ENCODE data around the gene FAM219B. TPM values are rescaled to one million over a fixed set of nuclear protein-coding genes. Genes with fewer than 3 reads are reported as not detected.

Gene FAM219B
- total RNA-seq, 1 donor from 2014 or later: 108 TPM

DNA sequence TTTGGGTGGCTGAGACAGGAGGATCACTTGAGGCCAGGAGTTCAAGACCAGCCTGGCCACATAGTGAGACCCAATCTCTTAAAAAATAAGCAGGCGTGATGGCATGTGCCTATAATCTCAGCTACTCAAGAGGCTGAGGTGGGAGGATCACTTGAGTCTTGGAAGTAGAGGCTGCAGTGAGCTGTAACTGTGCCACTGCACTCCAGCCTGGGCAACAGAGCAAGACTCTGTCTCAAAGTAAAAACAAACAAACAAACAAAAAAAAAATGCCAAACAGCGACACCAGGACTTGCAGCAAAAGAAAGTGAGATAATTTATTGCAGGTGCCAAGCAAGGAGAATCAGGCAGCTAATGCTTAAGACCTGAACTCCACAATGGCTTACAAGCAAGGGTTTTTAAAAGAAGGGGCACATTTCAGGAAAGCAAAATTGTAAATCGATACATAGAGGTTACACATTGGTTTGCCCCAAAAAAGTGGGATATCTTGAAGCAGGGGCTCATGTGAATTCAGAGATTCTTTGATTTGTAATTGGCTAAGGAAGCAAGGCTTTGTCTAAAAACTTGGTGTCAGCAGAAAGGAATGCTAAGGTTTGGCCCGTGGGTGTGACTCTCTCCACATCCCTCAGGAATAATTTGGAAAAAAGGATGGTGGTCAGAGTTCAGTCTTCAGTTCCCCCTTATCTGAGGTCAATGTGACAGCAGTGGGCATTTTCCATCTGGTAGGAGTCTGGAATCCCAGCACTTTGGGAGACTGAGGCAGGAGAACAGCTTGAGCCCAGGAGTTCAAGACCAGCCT lies 22.0 kb downstream of the FAM219B start:
- no peaks in the 10 kb centered on the region for H3K36me3 ChIP-seq
- TF ChIP-seq, protein P1, sequence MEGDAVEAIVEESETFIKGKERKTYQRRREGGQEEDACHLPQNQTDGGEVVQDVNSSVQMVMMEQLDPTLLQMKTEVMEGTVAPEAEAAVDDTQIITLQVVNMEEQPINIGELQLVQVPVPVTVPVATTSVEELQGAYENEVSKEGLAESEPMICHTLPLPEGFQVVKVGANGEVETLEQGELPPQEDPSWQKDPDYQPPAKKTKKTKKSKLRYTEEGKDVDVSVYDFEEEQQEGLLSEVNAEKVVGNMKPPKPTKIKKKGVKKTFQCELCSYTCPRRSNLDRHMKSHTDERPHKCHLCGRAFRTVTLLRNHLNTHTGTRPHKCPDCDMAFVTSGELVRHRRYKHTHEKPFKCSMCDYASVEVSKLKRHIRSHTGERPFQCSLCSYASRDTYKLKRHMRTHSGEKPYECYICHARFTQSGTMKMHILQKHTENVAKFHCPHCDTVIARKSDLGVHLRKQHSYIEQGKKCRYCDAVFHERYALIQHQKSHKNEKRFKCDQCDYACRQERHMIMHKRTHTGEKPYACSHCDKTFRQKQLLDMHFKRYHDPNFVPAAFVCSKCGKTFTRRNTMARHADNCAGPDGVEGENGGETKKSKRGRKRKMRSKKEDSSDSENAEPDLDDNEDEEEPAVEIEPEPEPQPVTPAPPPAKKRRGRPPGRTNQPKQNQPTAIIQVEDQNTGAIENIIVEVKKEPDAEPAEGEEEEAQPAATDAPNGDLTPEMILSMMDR (IDR thresholded peaks at IDR 0.05; ENCODE audit: borderline replicate concordance): no peak
- intact Hi-C loops (cut with micrococcal nuclease): no loop called here
- H3K4me3 ChIP-seq: no peak overlapping the region
- DNase-seq: no peak
- no peaks in the 10 kb centered on the region for H3K27me3 ChIP-seq (ENCODE audit: low read depth)
- H3K9me3 ChIP-seq (replicated peaks): peaks cover 7% of the 10 kb centered on the region
- H3K27ac ChIP-seq (replicated peaks): no peak overlapping the region
- H3K4me1 ChIP-seq: peaks cover 12% of the 10 kb centered on the region

- no peak overlapping the region for H3K27ac ChIP-seq (replicated peaks)
- intact Hi-C loops (cut with micrococcal nuclease): no loop called here
- H3K4me3 ChIP-seq: no peak overlapping the region
- TF ChIP-seq, protein P1 (IDR thresholded peaks at IDR 0.05; ENCODE audit: borderline replicate concordance): no peak
- H3K4me1 ChIP-seq: no peaks in the 10 kb centered on the region
- no peak for DNase-seq
- H3K36me3 ChIP-seq: no peaks in the 10 kb centered on the region
- H3K27me3 ChIP-seq (ENCODE audit: low read depth): no peaks in the 10 kb centered on the region
- peaks cover 7% of the 10 kb centered on the region for H3K9me3 ChIP-seq (replicated peaks)
Observed at GRCh38 chr15:74882528-74882927, 24.1 kb downstream of the FAM219B start.

- intact Hi-C loops (cut with micrococcal nuclease): no loop called here
Observed at GRCh38 chr15:74878273-74878672, 28.4 kb downstream of the FAM219B start.

GRCh38 chr15:74873756-74874424 lies 32.8 kb downstream of the FAM219B start:
- no peak for DNase-seq
- H3K27me3 ChIP-seq (ENCODE audit: low read depth): no peaks in the 10 kb centered on the region
- TF ChIP-seq, protein P1 (IDR thresholded peaks at IDR 0.05; ENCODE audit: borderline replicate concordance): no peak
- peaks cover 43% of the 10 kb centered on the region for H3K4me1 ChIP-seq
- intact Hi-C loops (cut with micrococcal nuclease): no loop called here
- peak overlapping the region; percentile 89 for H3K4me3 ChIP-seq
- H3K9me3 ChIP-seq (replicated peaks): no peaks in the 10 kb centered on the region
- H3K27ac ChIP-seq (replicated peaks): peak overlapping the region; percentile 97
- no peaks in the 10 kb centered on the region for H3K36me3 ChIP-seq

More at GRCh38 chr15:74878273-74878672, 28.4 kb downstream of the FAM219B start:
- no peak for DNase-seq
- TF ChIP-seq, protein P1 (IDR thresholded peaks at IDR 0.05; ENCODE audit: borderline replicate concordance): no peak
- H3K4me3 ChIP-seq: no peak overlapping the region
- peaks cover 7% of the 10 kb centered on the region for H3K9me3 ChIP-seq (replicated peaks)
- no peaks in the 10 kb centered on the region for H3K27me3 ChIP-seq (ENCODE audit: low read depth)
- no peak overlapping the region for H3K27ac ChIP-seq (replicated peaks)
- H3K36me3 ChIP-seq: no peaks in the 10 kb centered on the region
- H3K4me1 ChIP-seq: peaks cover 6% of the 10 kb centered on the region

DNA sequence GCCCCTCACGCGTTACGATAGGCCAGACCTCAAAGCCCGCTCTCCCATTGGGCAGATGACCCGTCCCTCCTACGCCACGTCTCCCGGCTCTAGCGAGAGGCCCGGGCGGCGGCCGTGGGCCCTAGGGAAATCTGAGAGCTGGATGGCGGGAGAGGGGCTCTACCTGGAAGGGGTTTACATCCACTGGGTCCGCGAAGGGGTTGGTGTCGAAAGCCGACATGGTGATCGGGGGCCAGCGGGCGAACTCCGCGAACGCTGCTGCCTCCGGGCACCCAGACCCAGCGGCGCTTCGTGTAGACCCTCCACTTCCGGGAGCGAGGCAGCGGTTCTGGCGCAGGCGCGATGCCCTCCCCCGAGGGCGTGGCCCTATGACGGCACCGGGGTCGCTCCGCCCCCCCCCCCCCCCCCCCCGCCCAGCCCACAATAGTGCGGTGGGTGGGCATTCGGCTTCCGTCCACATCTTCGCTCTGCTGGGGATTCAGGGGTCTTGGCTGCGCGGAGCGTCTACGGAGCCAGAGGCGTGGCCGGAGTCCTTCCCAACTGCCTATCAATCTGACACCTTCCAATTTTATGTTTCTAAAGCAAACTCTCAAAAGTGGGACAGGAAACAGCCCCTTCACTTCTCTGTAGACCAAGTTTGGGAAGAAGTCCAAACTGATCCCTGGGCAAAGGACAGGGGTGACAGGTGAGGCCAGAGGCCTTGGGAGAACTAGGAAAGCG lies 33.5 kb downstream of the FAM219B start, which contains the start of gene SCAMP2:
Gene SCAMP2 (minus strand): TSS at position 330 of the 720 bp plus-strand sequence. CDS start 110 bp downstream, at position 220.
- no peaks in the 10 kb centered on the region for H3K9me3 ChIP-seq (replicated peaks)
- H3K4me3 ChIP-seq: peak within 1 kb of the TSS; percentile 89
- intact Hi-C loops (cut with micrococcal nuclease): no loop called here
- peak; percentile 95 for DNase-seq
- H3K4me1 ChIP-seq: peaks cover 50% of the 10 kb centered on the region
- peak within 1 kb of the TSS; percentile 97 for H3K27ac ChIP-seq (replicated peaks)
- H3K27me3 ChIP-seq (ENCODE audit: low read depth): no peaks in the 10 kb centered on the region
- TF ChIP-seq, protein P1 (IDR thresholded peaks at IDR 0.05; ENCODE audit: borderline replicate concordance): no peak
- no peaks in the 10 kb centered on the region for H3K36me3 ChIP-seq
